DND-41 (cell line): ENCODE data around the gene MBD3L5.

Source experiments
- CTCF ChIP-seq: IDR thresholded peaks from 2 replicates; pipeline ENCODE4 v1.5.1; 2012; ENCODE audit warnings: borderline replicate concordance, low read length, moderate library complexity, mild to moderate bottlenecking; ENCODE audit not compliant: poor library complexity, severe bottlenecking; ENCODE audit errors: extremely low read depth
- EZH2 ChIP-seq: IDR thresholded peaks from 3 replicates; pipeline ENCODE4 v1.6.1; 2012; ENCODE audit warnings: borderline replicate concordance, low read depth, mild to moderate bottlenecking, moderate library complexity, low read length, inconsistent platforms; ENCODE audit not compliant: severe bottlenecking

GRCh38 chr19:7074705-7075282 is 44.4 kb downstream of the MBD3L5 start:
- TF ChIP-seq CTCF (no peak), EZH2 (no peak)
